ES-I3 (cell line): Measurements from ENCODE around the gene UCK2.
"Not testable (repeated sequence)": the region's sequence is repeated elsewhere in the genome, so short reads cannot be mapped to it uniquely, and the experiment has no call there.

Experiments
- H3K36me3 ChIP-seq: 2 replicates; pipeline ENCODE4 v1.6.1; 2013; ENCODE audit warnings: mild to moderate bottlenecking, low read length, control low read depth, moderate library complexity; ENCODE audit not compliant: insufficient read depth
- H3K4me1 ChIP-seq: 2 replicates; pipeline ENCODE4 v1.6.1; 2013; ENCODE audit warnings: mild to moderate bottlenecking, control low read depth, low read length; ENCODE audit not compliant: insufficient read depth
- H3K9ac ChIP-seq: 2 replicates; pipeline ENCODE4 v1.6.1; 2013; ENCODE audit warnings: low read depth, mild to moderate bottlenecking, low read length, moderate library complexity
- H3K9me3 ChIP-seq: 2 replicates; pipeline ENCODE4 v1.6.1; 2013; ENCODE audit warnings: mild to moderate bottlenecking, low read length, moderate library complexity; ENCODE audit not compliant: control insufficient read depth, insufficient read depth

The UCK2 gene

GRCh38 chr1:165827268-165828102 lies at the start of gene UCK2:
Gene UCK2 (plus strand): TSS chr1:165827614. CDS start chr1:165827834, 220 bp downstream.
- peak within 1 kb of the TSS; percentile 92 for H3K9ac ChIP-seq
- H3K9me3 ChIP-seq: no peaks in the 10 kb centered on the region
- no peaks in the 10 kb centered on the region for H3K36me3 ChIP-seq
- H3K4me1 ChIP-seq: peaks cover 22% of the 10 kb centered on the region

- not testable (repeated sequence) for H3K4me1 ChIP-seq, H3K9me3 ChIP-seq, H3K9ac ChIP-seq, H3K36me3 ChIP-seq
These were observed 49.2 kb upstream of the UCK2 start for GRCh38 chr1:165778197-165778596.

DNA sequence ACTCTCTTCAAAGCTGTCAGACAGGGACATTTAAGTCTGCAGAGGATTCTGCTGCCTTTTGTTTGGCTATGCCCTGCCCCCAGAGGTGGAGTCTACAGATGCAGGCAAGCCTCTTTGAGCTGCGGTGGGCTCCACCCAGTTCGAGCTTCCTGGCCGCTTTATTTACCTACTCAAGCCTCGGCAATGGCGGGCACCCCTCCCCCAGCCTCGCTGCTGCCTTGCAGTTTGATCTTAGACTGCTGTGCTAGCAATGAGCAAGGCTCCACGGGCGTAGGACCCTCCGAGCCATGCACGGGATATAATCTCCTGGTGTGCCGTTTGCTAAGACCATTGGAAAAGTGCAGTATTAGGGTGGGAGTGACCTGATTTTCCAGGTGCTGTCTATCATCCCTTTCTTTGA lies 43.9 kb upstream of the UCK2 start:
- H3K9me3 ChIP-seq, H3K9ac ChIP-seq, H3K36me3 ChIP-seq, H3K4me1 ChIP-seq: not testable (repeated sequence)

- Histone ChIP-seq H3K36me3 (no peaks in the 10 kb centered on the region), H3K4me1 (no peaks in the 10 kb centered on the region), H3K9me3 (0 out of 2 replicates have a peak, but pooled peaks cover 5% of the 10 kb centered on the region), H3K9ac (no peak overlapping the region)
These were observed 39.7 kb upstream of the UCK2 start for GRCh38 chr1:165787741-165788140.

DNA sequence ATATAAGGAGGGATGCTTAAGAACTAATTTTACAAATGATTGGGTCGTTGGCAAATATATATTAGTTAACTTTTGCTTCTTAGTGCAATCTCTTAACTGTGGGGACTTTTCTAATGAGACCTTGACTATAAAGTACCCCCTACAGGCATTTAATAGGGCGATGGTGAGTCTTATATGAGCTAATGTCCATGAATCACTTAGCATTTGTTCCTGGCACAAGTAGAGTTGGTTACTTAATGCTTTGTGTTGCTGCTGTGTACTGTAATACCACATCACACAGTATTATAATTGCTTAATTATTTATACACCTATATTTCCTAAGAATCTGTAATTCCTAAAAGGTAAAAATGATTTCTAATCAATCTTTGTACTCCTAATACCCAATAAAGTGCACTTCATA lies 33.5 kb upstream of the UCK2 start:
- Histone ChIP-seq H3K36me3 (no peaks in the 10 kb centered on the region), H3K4me1 (no peaks in the 10 kb centered on the region), H3K9ac (no peak overlapping the region), H3K9me3 (no peaks in the 10 kb centered on the region)

- Histone ChIP-seq H3K36me3 (no peaks in the 10 kb centered on the region), H3K4me1 (no peaks in the 10 kb centered on the region), H3K9me3 (no peaks in the 10 kb centered on the region), H3K9ac (no peak overlapping the region)
These were observed 31.5 kb upstream of the UCK2 start for GRCh38 chr1:165795894-165796293.

DNA sequence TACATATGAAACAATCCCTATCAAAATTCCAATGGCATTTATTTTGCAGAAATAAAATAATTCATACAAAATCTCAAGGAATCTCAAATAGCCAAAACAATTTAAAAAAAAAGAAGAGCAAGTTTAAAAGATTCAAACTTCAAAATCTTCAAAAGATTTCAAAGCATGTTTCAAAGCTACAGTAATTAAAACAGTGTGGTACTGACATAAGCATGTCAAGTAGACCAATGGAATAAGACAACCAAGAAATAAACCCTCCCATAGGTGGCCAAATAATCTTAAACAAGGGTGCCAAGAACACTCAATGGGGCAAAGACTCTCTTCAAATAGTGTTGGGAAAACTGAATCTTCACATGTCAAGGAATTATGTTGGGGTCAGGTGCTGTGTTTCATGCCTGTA lies 28.0 kb upstream of the UCK2 start:
- Histone ChIP-seq H3K9me3 (no peaks in the 10 kb centered on the region), H3K36me3 (no peaks in the 10 kb centered on the region), H3K4me1 (no peaks in the 10 kb centered on the region)

DNA sequence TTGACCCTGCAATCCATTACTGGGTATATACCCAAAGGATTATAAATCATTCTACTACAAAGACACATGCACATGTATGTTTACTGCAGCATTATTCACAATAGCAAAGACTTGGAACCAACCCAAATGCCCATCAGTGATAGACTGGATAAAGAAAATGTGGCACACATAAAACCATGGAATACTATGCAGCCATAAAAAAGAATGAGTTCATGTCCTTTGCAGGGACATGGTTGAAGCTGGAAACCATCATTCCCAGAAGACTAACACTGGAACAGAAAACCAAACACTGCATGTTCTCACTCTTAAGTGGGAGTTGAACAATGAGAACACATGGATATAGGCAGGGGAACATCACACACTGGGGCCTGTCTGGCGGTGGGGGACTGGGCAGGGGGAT lies 22.9 kb upstream of the UCK2 start:
- H3K36me3 ChIP-seq, H3K9ac ChIP-seq, H3K9me3 ChIP-seq, H3K4me1 ChIP-seq: not testable (repeated sequence)

More for the DNA sequence above, 28.0 kb upstream of the UCK2 start:
- no peak overlapping the region for H3K9ac ChIP-seq

DNA sequence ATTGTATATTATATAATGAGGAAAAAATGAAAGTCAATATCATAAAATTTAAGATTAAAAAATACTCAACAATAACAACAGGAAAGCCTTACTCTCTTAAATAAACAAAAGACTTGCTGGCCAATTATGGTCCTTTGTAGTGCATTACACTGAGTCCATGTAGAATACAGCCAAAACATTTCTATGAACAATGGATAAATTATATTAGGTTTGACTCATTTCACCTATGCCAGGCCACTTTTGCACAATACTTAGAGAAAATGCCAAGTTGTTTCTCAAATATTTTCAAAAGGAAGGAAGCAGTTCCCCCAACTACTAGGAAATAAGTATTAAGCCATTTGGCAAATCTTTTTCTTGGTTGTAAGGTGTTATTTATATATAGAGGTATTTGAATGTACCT lies 19.8 kb upstream of the UCK2 start:
- Histone ChIP-seq H3K4me1 (no peaks in the 10 kb centered on the region), H3K36me3 (no peaks in the 10 kb centered on the region), H3K9ac (no peak overlapping the region), H3K9me3 (no peaks in the 10 kb centered on the region)

GRCh38 chr1:165815725-165816124 lies 11.7 kb upstream of the UCK2 start:
- H3K4me1 ChIP-seq: no peaks in the 10 kb centered on the region
- no peak overlapping the region for H3K9ac ChIP-seq
- H3K36me3 ChIP-seq: no peaks in the 10 kb centered on the region
- H3K9me3 ChIP-seq: no peaks in the 10 kb centered on the region

DNA sequence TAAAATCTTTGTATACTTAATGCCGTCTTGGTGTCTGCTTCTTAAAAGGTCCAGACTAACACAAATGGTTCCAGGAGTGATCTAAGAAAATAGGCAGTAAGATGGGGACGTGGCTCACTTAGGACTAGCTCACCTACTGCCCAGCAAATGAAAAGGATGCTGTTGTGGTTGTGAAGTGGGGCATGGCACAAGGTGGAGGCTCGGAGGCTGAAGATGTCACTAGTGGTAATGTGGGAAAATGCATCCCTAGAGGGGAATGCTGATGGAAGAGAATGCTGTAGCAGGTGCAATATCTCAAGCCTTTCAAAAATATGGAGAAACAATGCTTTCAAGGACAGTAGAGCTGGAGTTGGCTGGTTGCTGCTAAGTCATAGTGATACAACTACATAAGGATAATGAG lies 11.3 kb upstream of the UCK2 start:
- no peak overlapping the region for H3K9ac ChIP-seq
- no peaks in the 10 kb centered on the region for H3K4me1 ChIP-seq
- H3K36me3 ChIP-seq: no peaks in the 10 kb centered on the region
- H3K9me3 ChIP-seq: no peaks in the 10 kb centered on the region

- Histone ChIP-seq H3K4me1 (no peaks in the 10 kb centered on the region), H3K9me3 (no peaks in the 10 kb centered on the region), H3K36me3 (no peaks in the 10 kb centered on the region), H3K9ac (no peak overlapping the region)
These were observed 10.5 kb upstream of the UCK2 start for GRCh38 chr1:165816826-165817497.

DNA sequence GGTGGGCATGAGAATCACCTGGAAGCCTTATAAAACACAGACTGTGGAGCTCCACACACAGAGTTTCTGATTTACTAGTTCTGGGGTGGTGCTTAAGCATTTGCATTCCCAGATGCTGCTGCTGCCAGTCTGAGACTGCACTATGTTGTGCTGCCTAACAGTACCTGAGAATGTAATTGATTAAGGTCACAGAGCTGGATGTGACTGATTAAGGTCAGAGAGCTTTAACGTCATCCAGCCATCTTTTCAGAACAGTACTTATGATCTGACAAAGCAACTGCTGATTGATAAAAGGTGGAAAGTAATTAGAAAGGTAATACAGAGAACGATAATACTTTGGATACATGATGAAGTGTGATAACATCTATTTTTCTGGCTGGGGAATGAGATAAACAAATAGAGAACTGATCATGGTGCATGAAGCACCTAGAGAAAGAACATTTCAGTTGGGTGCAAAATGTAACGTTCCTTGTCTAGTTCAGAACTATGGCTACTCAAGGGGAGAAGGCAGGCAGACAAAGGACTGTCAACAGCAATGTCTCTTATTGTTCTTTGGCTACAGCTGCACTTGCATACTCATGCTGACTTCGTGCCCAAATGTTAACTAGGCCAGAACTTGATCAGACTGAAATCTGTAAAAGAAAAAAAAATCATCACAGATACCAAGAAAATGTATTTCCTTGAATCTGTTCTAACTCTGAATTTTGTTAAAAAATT lies 3.7 kb upstream of the UCK2 start:
- Histone ChIP-seq H3K4me1 (peaks cover 11% of the 10 kb centered on the region; the same call in 1 of the 2 replicates), H3K9ac (no peak overlapping the region), H3K9me3 (no peaks in the 10 kb centered on the region), H3K36me3 (no peaks in the 10 kb centered on the region)

- Histone ChIP-seq H3K4me1 (peaks cover 11% of the 10 kb centered on the region), H3K36me3 (no peaks in the 10 kb centered on the region), H3K9me3 (no peaks in the 10 kb centered on the region), H3K9ac (no peak overlapping the region)
These were observed 3.2 kb upstream of the UCK2 start for GRCh38 chr1:165824269-165824643.
